Skeletal muscle tissue (tissue), 4 donors: Measurements from ENCODE around the gene BDH1. TPM values are rescaled to one million over a fixed set of nuclear protein-coding genes. Genes with fewer than 3 reads are reported as not detected.

Experiments
- H3K27ac ChIP-seq: one replicate; pipeline ENCODE4 v1.7.0; 2013; ENCODE audit warnings: mild to moderate bottlenecking, low read depth, low read length, inconsistent platforms
- H3K27me3 ChIP-seq, 3 donors: one replicate each; pipeline ENCODE4 v1.7.0; 2013; ENCODE audit warnings: low read length in 3 of 3; ENCODE audit not compliant: control insufficient read depth in 3 of 3, insufficient read depth in 3 of 3
- H3K36me3 ChIP-seq, 3 donors: one replicate each; pipeline ENCODE4 v1.7.0; 2013; ENCODE audit warnings: low read length in 3 of 3; ENCODE audit not compliant: control insufficient read depth in 3 of 3, insufficient read depth in 3 of 3
- H3K4me1 ChIP-seq, 3 donors: one replicate each; pipeline ENCODE4 v1.7.0; 2013; ENCODE audit warnings: low read length in 3 of 3, mild to moderate bottlenecking in 3 of 3; ENCODE audit not compliant: control insufficient read depth in 3 of 3, insufficient read depth in 3 of 3
- H3K4me3 ChIP-seq, 3 donors: one replicate each; pipeline ENCODE4 v1.7.0; 2013; ENCODE audit warnings: low read length in 3 of 3
- H3K9ac ChIP-seq, 3 donors: one replicate each; pipeline ENCODE4 v1.7.0; 2013; ENCODE audit warnings: low read length in 3 of 3, mild to moderate bottlenecking in 3 of 3, moderate library complexity in 2 of 3, low read depth in 1 of 3
- H3K9me3 ChIP-seq, 3 donors: one replicate each; pipeline ENCODE4 v1.7.0; 2013; ENCODE audit warnings: low read length in 3 of 3; ENCODE audit not compliant: control insufficient read depth in 3 of 3
- total RNA-seq: library from RNA; depleted of rRNA; stranded (reverse); fragments of >200 nt; gene quantifications from one replicate; pipeline ENCODE4 v1.2.3, GENCODE V29; 2014
- donor health status: Osteomylitis.

BDH1 gene
- total RNA-seq, 1 donor from 2014 or later, result 2.6 TPM

DNA sequence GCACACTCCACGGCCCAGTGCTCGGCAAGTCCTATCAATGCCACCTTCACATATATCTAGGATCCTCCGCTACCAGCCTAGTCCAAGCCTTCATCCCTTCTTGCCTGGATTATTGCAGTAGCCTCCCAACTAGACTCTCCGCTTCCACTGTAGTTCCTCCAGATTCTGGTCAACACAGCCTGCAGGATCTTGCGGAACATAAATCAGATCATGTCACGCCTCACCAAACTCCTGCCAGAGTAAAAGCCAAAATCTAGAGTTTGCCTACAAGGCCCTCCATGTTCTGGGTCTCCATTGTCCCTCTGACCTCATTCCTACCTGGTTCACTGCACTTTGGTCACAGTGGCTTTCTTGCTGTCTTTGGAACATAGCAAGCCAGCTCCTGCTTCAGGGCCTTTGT lies 3.6 kb downstream of the BDH1 start:
- peaks cover 0 to 8% (median 7%) of the 10 kb centered on the region in 3 donors for H3K27me3 ChIP-seq
- H3K27ac ChIP-seq, result no peak overlapping the region
- no peak overlapping the region for H3K4me3 ChIP-seq
- no peak overlapping the region for H3K9ac ChIP-seq
- no peaks in the 10 kb centered on the region for H3K36me3 ChIP-seq
- H3K4me1 ChIP-seq, result peaks cover 19 to 47% (median 32%) of the 10 kb centered on the region in 3 donors
- no peaks in the 10 kb centered on the region for H3K9me3 ChIP-seq

DNA sequence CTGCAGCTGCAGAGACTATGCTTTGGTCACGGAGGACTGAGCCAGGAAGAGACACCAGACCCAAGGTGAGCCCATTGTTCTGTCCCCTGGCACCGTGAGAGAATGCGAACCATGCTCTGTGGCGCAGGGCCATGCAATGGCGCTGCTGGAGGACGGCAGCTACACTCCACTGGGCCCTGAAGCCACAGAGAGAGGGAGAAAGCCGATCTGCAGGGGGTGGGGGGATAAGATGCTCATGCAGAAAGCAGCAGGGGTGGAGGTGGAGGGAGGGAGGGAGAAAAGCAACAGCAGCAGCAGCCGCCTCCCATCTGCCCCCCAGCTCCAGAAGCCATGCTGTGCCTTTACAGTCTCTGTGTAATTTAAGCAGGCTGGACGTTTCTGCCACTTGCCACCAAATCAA lies 5.3 kb downstream of the BDH1 start:
- Histone ChIP-seq H3K9me3 (no peaks in the 10 kb centered on the region), H3K27me3 (no peaks in the 10 kb centered on the region), H3K9ac (no peak overlapping the region), H3K36me3 (no peaks in the 10 kb centered on the region), H3K4me1 (peaks cover 15 to 43% (median 32%) of the 10 kb centered on the region in 3 donors), H3K4me3 (peak overlapping the region in 2 of 3 donors; percentile 4 to 60), H3K27ac (no peak overlapping the region)

DNA sequence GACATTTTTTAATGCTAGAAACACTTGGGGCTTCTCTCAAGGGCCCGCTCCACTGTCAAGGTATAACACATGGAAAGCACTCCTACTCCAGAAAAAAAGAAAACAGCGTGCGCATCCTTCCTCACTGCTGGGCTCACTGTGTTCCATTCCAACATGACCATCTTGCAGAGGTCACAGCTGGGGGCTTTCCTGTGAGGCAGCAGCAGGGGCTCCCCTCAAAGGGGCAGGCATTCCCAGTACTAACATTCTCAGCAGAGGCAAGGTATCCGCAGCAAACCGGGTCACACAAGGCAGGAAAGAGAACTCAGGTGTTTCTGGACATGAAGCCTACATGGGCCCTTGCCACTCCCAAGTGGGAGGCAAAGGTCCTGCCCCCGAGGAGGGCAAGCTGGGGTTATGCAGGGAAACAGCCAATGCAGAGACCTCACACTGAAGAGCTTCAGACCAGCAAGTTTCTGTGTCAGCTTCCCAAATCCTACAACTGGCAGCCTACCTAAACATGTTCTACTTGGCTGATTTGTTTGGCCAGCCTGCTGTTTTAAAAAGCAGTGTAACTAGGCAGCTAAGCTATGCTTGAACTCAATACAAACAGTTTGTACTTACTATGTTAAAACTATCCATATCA lies 6.4 kb downstream of the BDH1 start:
- Histone ChIP-seq H3K4me1 (peaks cover 7 to 35% (median 28%) of the 10 kb centered on the region in 3 donors), H3K27ac (no peak overlapping the region), H3K9me3 (no peaks in the 10 kb centered on the region), H3K4me3 (no peak overlapping the region), H3K36me3 (no peaks in the 10 kb centered on the region), H3K9ac (peak overlapping the region in 1 of 3 donors; percentile 54), H3K27me3 (no peaks in the 10 kb centered on the region)

DNA sequence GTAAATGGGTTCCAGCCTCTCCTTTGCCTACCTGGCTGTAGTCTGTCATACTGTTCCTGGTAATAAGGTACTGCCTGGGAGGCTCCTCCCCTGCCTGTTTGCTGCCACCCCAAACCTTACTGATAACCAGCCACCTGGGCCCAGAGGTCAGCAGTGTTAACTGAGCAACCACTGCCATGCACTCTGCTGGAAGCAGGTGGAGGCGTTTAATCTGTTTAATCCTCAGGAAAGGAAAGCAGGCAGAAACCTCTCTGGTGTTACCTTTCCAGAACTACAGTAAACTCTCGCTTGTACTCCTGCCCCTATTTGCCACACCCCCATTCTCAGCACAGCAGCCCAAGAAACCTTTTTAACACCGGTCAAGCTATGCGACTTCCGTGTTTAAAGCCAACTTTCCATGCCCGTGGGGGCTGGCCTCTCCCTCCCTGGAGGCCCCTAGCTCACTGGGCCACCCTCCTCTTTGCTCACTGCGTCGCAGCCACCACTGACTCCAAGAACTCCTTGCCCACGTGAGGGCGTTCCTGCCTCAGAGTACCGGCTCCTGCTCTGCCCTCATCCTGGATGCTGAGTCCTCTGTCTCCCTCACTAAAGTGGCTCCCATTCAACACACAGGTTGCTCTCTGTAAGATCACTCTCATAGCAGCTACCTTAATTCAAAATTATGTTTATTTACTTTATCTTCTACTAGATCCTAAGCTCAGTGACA lies 8.3 kb downstream of the BDH1 start:
- Histone ChIP-seq H3K4me3 (no peak overlapping the region), H3K9ac (no peak overlapping the region), H3K9me3 (no peaks in the 10 kb centered on the region), H3K27me3 (no peaks in the 10 kb centered on the region), H3K36me3 (no peaks in the 10 kb centered on the region), H3K27ac (no peak overlapping the region), H3K4me1 (peaks cover 0 to 28% (median 22%) of the 10 kb centered on the region in 3 donors)

DNA sequence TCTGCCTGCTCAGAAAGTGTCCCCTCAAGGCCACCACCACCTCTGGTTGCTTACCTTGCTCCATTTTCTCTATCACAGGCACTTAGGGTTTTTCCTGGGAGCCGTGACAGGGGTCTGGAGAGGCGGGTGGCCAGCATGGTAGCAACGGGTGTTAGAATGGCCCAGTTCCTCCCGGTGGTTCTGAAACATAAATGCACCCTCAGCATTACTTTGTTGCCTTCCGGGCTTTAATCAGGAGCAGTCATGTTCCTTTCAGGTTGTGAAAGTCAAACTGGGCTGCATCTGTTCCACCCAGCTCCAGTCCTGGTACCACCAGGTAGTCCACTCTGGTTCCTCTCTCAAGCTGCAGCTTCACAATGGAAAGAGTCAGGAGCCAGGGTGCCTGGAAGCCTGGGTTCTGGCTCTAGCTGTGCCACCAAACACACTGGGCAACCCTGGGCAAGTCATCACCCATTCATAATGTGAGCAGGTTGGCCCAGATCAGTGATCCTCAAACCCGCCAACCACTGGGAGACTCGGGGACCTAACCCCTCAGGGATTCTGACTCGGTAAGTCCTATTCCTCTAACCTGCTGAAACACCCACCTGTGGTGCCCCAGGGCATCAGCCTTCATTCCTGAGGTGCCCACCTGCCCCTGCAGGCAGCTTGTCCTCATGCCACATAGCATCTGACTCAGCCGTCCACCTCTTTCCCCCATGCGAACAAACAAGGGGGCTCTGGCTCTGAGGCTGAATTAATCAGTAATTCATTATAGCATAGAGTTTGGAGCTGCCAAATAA lies 9.3 kb downstream of the BDH1 start:
- Histone ChIP-seq H3K27me3 (no peaks in the 10 kb centered on the region), H3K27ac (no peak overlapping the region), H3K9ac (no peak overlapping the region), H3K4me3 (no peak overlapping the region), H3K4me1 (peaks cover 8 to 35% (median 29%) of the 10 kb centered on the region in 3 donors), H3K36me3 (no peaks in the 10 kb centered on the region), H3K9me3 (no peaks in the 10 kb centered on the region)

DNA sequence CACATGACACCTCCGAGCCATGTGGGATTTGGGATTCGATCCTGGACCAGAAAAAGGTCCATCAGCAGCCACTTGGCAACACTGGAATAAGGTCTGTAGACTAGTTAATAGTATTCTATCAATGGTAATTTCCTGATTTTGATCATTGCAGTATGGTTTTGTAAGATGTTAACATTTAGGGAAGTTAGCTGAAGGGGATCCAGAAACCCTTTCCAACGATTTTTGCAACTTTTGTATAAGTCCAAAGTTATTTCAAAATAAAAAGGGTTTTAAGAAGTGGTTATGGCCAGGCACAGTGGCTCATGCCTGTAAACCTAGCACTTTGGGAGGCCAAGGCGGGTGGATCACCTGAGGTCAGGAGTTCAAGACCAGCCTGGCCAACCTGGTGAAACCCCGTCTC lies 10.2 kb downstream of the BDH1 start:
- H3K4me1 ChIP-seq, result peaks cover 9 to 34% (median 27%) of the 10 kb centered on the region in 3 donors
- no peaks in the 10 kb centered on the region for H3K27me3 ChIP-seq
- H3K36me3 ChIP-seq, result no peaks in the 10 kb centered on the region
- H3K9me3 ChIP-seq, result no peaks in the 10 kb centered on the region
- H3K4me3 ChIP-seq, result no peak overlapping the region
- no peak overlapping the region for H3K9ac ChIP-seq
- no peak overlapping the region for H3K27ac ChIP-seq

DNA sequence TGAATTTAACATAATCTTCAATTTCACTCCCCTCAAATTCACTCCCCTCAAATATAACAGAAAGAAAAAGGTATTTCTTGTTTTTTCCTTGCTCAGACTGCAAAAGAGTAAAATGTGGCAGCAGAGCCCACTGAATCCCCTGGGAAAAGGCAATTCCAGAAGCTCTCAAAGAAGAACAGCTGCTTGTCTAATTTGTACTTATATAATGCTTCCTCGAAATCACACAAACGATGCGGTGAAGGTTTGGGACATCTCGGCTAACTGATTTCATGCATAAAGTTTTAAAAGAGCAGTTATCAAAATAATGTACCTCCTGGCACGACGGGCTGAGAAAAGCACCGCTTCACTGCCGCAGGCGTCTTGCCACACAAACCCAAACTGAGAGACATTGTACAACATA lies 10.7 kb downstream of the BDH1 start:
- Histone ChIP-seq H3K4me1 (peaks cover 9 to 29% (median 22%) of the 10 kb centered on the region in 3 donors), H3K9ac (no peak overlapping the region), H3K4me3 (no peak overlapping the region), H3K27me3 (no peaks in the 10 kb centered on the region), H3K36me3 (no peaks in the 10 kb centered on the region), H3K9me3 (no peaks in the 10 kb centered on the region), H3K27ac (no peak overlapping the region)

DNA sequence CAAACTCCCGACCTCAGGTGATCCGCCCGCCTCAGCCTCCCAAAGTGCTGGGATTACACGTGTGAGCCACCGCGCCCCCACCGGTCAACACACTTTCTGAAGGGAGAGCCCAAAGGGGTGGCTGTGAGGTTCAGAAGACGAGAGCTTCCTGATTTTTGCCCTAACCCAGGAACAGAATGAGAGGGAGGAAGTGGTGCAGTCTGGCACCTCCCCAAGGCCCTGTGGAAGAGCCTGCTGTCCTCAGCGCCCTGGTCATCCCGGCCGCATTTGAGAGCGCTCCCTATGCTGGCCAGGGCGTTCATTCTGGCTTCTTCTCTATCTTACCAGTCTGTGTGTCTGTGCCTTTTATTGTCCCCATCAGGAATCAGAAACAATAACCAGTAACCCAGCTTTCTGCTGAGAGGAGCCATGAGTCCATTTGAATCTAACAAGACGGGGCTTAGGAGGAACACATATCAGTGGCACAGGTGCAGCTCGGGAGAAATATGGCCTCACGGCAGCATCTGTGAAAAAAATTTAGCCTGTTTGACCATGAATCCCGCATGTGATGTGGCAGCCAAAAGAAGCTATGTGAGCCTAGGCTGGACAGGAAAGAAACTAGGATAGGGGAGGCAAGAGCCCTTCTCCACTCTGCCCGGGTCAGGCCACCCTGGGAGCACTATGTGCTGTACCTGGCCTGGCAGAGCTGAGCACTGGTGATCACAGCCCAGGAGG lies 12.9 kb downstream of the BDH1 start:
- no peaks in the 10 kb centered on the region for H3K9me3 ChIP-seq
- no peak overlapping the region for H3K4me3 ChIP-seq
- no peaks in the 10 kb centered on the region for H3K36me3 ChIP-seq
- no peaks in the 10 kb centered on the region for H3K27me3 ChIP-seq
- peaks cover 9 to 16% (median 12%) of the 10 kb centered on the region in 3 donors for H3K4me1 ChIP-seq
- H3K9ac ChIP-seq, result no peak overlapping the region
- H3K27ac ChIP-seq, result no peak overlapping the region

DNA sequence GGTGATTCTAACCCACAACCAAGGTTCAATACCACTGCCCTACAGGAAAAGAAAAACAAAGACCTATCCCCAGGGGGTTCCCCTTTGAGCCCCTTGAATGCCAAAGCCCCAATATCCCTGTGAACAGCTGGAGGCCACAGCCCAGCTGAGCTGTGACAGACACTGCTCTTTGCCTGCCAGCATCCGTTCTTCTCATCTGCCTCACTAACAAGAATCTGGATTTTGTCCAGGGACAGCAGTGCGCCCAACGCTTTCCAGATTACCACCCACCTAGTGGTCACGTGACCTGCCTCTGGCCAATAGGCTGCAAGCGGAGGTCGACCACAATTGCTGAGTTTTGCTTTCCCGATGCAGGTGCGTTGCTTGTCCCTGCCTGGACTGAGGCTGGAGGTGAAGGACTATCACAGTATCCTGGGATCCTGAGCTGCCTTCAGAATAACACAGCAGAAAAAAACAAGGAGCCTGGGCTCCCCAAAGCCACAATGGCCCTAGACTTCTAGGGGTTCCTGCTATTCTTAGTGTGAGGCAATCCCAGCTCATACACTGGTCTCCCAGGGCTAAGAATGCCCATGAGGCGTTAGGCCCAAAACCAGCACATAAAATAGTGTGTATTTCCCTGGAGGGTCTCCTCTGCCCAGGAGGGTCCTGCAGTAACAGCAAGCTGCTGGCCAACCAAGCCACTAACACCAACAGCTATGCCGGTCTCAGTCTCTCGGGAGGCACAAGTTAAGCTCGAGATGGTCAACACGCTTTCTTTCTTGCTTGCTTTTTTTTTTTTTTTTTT lies 13.8 kb downstream of the BDH1 start:
- Histone ChIP-seq H3K9ac (peak overlapping the region in 2 of 3 donors; percentile 10 to 40), H3K27me3 (no peaks in the 10 kb centered on the region), H3K4me3 (peak overlapping the region in 2 of 3 donors; percentile 3 to 52), H3K27ac (no peak overlapping the region), H3K9me3 (no peaks in the 10 kb centered on the region), H3K4me1 (peaks cover 7 to 9% (median 8%) of the 10 kb centered on the region in 3 donors), H3K36me3 (no peaks in the 10 kb centered on the region)
